ENCODE measurements around the gene RNF4.

- TF ChIP-seq, protein P1, sequence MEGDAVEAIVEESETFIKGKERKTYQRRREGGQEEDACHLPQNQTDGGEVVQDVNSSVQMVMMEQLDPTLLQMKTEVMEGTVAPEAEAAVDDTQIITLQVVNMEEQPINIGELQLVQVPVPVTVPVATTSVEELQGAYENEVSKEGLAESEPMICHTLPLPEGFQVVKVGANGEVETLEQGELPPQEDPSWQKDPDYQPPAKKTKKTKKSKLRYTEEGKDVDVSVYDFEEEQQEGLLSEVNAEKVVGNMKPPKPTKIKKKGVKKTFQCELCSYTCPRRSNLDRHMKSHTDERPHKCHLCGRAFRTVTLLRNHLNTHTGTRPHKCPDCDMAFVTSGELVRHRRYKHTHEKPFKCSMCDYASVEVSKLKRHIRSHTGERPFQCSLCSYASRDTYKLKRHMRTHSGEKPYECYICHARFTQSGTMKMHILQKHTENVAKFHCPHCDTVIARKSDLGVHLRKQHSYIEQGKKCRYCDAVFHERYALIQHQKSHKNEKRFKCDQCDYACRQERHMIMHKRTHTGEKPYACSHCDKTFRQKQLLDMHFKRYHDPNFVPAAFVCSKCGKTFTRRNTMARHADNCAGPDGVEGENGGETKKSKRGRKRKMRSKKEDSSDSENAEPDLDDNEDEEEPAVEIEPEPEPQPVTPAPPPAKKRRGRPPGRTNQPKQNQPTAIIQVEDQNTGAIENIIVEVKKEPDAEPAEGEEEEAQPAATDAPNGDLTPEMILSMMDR (IDR thresholded peaks at IDR 0.05) = no peak
- TF ChIP-seq POLR2A (IDR thresholded peaks at IDR 0.05) = no peak
These were observed 40.3 kb upstream of the RNF4 start for GRCh38 chr4:2428496-2429213.
